HEK293 (cell line): ENCODE results near the gene TECR.

Experiments used
- BCL6B ChIP-seq: fragments of 450-650 bp; formaldehyde crosslinking; IDR thresholded peaks from 2 replicates; pipeline ENCODE4 v1.5.1; 2017; ENCODE audit warnings: missing biosample characterization, missing genetic modification characterization
- CTCF ChIP-seq: fragments of 450-650 bp; formaldehyde crosslinking; IDR thresholded peaks from 2 replicates; pipeline ENCODE4 v1.5.1; 2016; ENCODE audit warnings: missing biosample characterization, missing genetic modification characterization
- TCF7L2 ChIP-seq: IDR thresholded peaks from 2 replicates; pipeline ENCODE4 v1.6.1; 2011; ENCODE audit warnings: low read depth, mild to moderate bottlenecking, inconsistent platforms, low read length, moderate library complexity, borderline replicate concordance
- ZBTB20 ChIP-seq: fragments of 450-650 bp; formaldehyde crosslinking; IDR thresholded peaks from 2 replicates; pipeline ENCODE4 v1.5.1; 2016; ENCODE audit warnings: missing biosample characterization, missing genetic modification characterization
- ZBTB44 ChIP-seq: fragments of 450-650 bp; IDR thresholded peaks from 2 replicates; pipeline ENCODE4 v1.5.1; 2018; ENCODE audit warnings: missing biosample characterization, mild to moderate bottlenecking, missing genetic modification characterization
- ZBTB8A ChIP-seq: fragments of 450-650 bp; formaldehyde crosslinking; IDR thresholded peaks from 2 replicates; pipeline ENCODE4 v1.5.1; 2016; ENCODE audit warnings: missing biosample characterization, missing genetic modification characterization
- ZNF362 ChIP-seq: fragments of 450-650 bp; formaldehyde crosslinking; IDR thresholded peaks from 2 replicates; pipeline ENCODE4 v1.5.1; 2016; ENCODE audit warnings: missing biosample characterization, missing genetic modification characterization
- ZNF423 ChIP-seq: fragments of 450-650 bp; formaldehyde crosslinking; IDR thresholded peaks from 2 replicates; pipeline ENCODE4 v1.5.1; 2016; ENCODE audit warnings: missing biosample characterization, missing genetic modification characterization
- ZNF521 ChIP-seq: fragments of 450-650 bp; formaldehyde crosslinking; IDR thresholded peaks from 2 replicates; pipeline ENCODE4 v1.5.1; 2017; ENCODE audit warnings: missing biosample characterization, mild to moderate bottlenecking, missing genetic modification characterization
- ZNF639 ChIP-seq: fragments of 450-650 bp; formaldehyde crosslinking; IDR thresholded peaks from 2 replicates; pipeline ENCODE4 v1.5.1; 2016; ENCODE audit warnings: missing biosample characterization, missing genetic modification characterization
- ZNF747 ChIP-seq: fragments of 450-650 bp; formaldehyde crosslinking; IDR thresholded peaks from 2 replicates; pipeline ENCODE4 v1.5.1; 2016; ENCODE audit warnings: missing biosample characterization, missing genetic modification characterization
- ZSCAN30 ChIP-seq: fragments of 450-650 bp; IDR thresholded peaks from 2 replicates; pipeline ENCODE4 v1.5.1; 2018; ENCODE audit warnings: missing biosample characterization, mild to moderate bottlenecking, missing genetic modification characterization, moderate library complexity

GRCh38 chr19:14570864-14571527 lies 41.6 kb downstream of the TECR start:
- no peak for TF ChIP-seq BCL6B (tag by site-specific recombination)
- TF ChIP-seq CTCF (tag by site-specific recombination) = no peak
- no peak for TF ChIP-seq ZNF747 (tag by site-specific recombination)
- no peak for TF ChIP-seq ZNF521
- no peak for TF ChIP-seq ZBTB20
- no peak for TF ChIP-seq ZNF362 (tag by site-specific recombination)
- TF ChIP-seq ZNF423 (tag by site-specific recombination) = no peak
- no peak for TF ChIP-seq TCF7L2
- TF ChIP-seq ZNF639 (tag by site-specific recombination) = no peak
- no peak for TF ChIP-seq ZSCAN30
- no peak for TF ChIP-seq ZBTB44
- TF ChIP-seq ZBTB8A (tag by site-specific recombination) = no peak
